GM18498 (cell line): ENCODE data around the gene LDLRAD4.

Experiments used
- ATAC-seq: cut with Tn5 transposase; IDR thresholded peaks from one replicate; pipeline ENCODE4 v1.9.1; 2021; ENCODE audit warnings: mild to moderate bottlenecking, moderate library complexity; ENCODE audit not compliant: unreplicated experiment

Gene LDLRAD4

DNA sequence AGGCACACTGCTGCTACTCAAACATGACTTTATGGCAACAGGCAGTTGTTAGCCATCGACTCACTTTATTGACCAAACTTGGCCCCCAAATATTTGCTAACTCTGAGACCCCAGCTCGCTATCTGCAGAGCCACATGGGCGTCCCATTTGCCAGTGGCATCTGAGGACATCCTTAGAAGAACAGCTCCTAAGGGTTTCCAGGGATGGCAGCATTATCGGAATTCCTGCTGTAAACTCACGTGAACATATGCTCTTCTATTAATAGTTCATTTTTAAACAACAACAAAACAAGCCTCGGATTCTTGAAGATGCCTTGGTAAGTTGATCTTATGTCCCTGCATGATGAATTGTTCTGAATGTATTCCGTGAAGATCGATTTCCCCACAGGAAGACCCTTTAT is 181.0 kb downstream of the LDLRAD4 start:
- no peak for ATAC-seq

DNA sequence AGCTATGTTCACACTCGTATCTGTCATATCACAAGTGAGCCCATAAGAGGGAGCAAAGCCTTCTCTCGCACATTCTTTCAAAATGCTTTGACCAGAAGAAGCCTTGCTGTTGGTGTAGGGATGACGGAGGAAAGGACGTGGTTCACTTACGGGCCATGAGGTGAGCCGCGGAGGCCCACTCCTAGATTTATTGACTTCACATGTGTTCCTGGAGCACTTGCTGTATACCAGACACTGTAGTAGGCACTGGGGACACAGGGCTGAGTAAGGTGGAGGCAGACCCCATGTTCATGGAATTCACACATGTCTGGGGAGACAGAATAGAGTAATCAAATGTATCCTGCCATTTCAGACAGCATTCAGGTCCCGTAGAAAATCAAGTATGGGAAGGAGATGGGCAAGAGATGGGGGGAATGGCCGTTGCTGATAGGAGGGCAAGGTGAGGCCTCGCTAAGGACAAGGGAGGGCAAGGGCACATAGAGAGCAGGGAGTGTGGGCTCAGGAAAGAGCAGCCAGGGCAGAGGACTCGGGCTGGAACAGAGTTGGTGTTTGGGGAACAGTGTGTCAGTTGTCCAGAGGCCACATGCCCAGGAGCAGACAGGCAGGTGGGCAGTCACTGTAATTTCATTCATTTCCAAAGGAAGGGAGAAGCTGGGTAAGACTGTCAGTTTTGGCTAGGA is 182.2 kb downstream of the LDLRAD4 start:
- no peak for ATAC-seq

GRCh38 chr18:13401404-13401803 is 182.8 kb downstream of the LDLRAD4 start:
- ATAC-seq, result no peak

GRCh38 chr18:13401826-13402225 is 183.3 kb downstream of the LDLRAD4 start:
- no peak for ATAC-seq

- ATAC-seq, result no peak
Measured at GRCh38 chr18:13403786-13404549, 185.4 kb downstream of the LDLRAD4 start.

GRCh38 chr18:13405305-13406038 is 186.9 kb downstream of the LDLRAD4 start:
- ATAC-seq, result no peak

DNA sequence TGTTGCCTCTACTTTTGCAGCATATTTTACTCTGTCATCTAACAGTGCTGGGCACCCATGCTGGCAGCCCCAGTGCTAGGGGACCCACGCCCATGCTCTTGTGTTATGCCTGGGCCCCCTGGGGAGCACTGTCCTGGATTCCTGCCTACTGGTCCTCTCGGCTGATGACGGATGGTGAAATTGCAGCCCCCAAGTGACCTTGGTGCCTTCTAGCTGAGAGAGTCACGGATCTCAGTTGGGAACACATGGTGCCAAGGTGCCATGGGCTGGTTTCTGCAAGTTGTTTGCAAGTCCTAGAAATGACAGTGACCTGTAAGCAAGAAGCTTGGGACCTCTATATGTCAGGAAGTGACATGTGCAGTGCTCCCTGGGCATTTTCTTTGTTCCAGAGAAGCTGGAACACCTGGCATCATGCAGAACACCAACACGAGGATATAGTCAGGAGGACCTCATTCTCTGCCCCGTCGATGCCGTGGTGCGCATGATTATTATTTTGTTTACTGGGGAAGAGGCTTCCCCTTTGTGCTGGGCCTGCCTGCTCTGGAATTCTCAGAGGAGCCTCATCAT is 187.6 kb downstream of the LDLRAD4 start:
- ATAC-seq, result no peak

- ATAC-seq, result no peak
Measured at GRCh38 chr18:13406736-13407135, 188.2 kb downstream of the LDLRAD4 start.

DNA sequence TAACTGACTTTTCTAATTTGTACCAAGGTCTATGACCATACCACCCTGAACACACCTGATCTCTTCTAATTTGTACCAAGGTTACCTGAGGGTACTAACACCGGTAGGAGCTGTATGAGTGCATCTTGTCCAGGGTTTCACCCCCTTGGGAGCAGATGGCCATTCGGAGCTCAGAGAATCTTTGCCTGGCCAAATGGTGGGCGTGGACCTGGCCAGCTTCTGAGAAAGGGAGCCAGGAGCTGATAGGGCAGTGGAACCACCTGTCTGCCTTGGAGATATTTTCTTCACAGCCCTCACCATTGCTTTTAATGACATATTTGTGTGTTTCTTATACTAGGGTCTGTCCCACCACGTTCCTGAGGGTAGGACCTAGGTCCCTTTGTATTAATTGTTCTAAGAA is 188.9 kb downstream of the LDLRAD4 start:
- no peak for ATAC-seq

DNA sequence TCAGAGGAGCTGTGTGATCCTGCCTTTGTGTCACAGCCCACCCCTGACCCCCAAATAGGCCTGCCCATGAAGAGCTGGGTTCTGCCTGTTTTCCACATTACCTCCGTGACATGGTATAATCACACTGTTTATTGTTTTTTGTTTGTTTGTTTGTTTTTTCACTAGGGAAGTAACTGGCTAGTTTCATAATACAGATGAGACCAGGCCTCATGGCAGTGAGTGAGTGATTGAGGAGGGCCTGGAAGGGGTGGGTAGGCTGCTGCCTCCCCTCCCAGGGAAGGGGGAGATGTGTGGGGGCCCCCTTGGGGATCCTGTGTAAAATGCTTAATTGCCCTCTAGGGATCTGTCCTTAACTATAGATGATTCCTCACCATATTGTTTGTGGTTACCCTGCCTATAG is 190.5 kb downstream of the LDLRAD4 start:
- no peak for ATAC-seq

- ATAC-seq, result no peak
Measured at GRCh38 chr18:13409997-13410396, 191.4 kb downstream of the LDLRAD4 start.

DNA sequence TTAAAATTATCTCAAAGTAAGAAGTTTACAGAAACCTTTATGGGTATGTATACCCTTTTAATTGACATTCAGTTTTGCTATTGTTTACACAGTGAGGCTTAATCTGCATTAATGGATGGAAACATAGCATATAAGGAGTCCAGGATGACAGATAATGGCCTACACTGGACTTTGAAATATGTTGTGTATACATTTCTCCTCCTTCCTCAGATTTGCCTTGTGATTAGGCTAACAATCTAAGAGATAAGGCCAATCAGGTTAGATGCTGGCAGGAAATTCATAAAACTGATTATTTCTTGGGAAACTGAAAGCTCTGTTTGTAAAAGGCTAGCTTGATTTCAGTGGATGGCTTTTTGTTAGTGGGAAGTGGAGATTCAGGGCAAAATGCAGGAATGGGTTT is 191.9 kb downstream of the LDLRAD4 start:
- no peak for ATAC-seq

GRCh38 chr18:13412017-13412416 is 193.5 kb downstream of the LDLRAD4 start:
- no peak for ATAC-seq

GRCh38 chr18:13412901-13413300 is 194.3 kb downstream of the LDLRAD4 start:
- ATAC-seq, result no peak

DNA sequence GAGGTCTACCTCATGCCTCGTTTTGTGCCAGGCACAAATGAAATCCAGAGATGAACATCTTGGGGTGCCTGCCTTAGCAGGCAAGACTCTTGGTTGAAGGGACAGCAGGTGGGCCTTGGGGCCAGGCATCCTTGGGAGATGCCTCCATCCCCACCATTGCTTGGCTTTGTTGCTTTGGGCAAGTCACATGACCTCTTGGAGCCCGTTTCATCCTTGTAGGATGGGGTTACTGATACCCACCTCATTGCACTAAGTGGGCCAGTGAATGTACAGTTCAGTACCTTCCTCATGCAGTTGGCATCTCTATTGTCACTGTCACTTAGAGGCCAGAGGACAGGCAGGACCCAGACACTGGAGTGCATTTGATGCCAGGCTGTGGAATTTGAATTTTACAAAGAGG is 195.5 kb downstream of the LDLRAD4 start:
- no peak for ATAC-seq

GRCh38 chr18:13414521-13414920 is 196.0 kb downstream of the LDLRAD4 start:
- no peak for ATAC-seq

DNA sequence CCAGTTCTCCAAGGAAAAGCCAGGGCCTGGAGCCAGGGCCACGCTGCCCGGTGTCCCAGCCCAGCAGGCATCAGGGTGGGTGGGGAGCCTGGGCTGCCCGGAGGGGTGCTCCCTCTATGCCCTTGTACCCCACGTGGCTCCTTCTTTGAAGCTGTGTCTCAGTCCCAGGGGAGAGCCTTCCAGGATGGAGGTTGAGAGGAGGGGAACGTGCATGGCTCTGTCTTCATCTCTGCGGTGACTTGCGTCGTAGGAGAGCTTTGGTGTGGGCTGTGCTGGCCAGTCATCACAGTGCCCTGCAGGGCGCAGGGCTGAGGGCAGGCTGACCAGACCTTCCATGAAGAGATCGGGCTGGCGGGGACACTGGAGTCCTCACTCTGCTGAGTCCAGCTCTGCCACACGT is 197.2 kb downstream of the LDLRAD4 start:
- no peak for ATAC-seq

GRCh38 chr18:13416208-13416607 is 197.6 kb downstream of the LDLRAD4 start:
- ATAC-seq, result no peak

DNA sequence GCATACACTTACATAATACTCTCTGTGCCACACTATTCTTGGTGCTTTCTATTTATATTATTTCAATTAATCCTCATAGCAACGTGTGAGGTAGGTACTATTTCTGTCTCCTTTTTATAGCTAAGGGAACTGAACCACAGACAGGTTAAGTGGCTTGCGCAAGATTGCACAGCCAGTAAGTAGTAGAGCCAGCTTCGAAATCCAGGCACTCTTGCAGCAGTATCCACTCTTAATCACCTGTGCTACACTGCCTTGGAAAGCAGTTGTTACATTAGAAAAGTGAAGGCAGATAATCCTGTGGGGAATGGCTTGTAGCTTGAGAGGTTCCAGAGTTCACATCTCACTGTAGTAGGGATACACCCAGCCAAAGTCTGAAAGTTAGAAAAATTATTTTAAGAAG is 198.3 kb downstream of the LDLRAD4 start:
- ATAC-seq, result no peak

DNA sequence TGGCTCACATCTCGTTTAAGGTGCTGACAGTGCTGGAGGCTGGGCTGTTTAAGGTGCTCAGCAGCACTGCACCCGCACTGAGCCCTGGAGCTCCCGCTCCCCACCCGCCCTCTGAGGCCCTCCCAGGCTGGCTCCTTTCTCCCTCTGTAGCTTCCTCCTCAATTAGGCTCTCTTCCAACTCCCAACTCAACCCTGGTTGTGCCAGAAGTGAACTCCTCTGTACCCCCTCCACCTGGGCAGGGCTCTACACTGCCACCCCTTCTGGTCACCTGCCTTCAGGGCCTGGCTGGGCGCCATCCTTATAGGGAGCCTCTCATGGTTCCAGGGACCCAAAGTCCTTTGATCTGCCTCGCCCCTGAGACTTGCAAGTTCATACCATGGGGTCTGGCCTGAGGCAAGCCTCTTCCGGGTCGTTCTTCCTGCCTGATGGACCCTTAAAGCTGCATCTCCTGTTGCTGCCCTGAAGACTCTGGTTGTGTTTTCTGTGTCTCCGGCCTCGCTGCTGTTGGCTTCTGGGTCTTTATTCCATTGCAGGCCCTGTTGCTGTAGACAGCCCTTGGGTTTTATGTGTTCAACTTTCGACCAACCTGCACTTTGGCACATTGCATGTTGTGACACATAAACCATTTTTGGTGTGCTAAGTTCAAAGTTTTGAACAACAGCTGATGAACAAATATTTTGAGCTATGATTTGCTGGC is 199.6 kb downstream of the LDLRAD4 start:
- no peak for ATAC-seq
